Measurements from ENCODE around the gene OR6C70. TPM values are rescaled to one million over a fixed set of nuclear protein-coding genes. Genes with fewer than 3 reads are reported as not detected.
"Not testable (repeated sequence)": the region's sequence is repeated elsewhere in the genome, so short reads cannot be mapped to it uniquely, and the experiment has no call there.

The OR6C70 gene
- total and polyA plus RNA-seq, 4 donors = not detected

- TF ChIP-seq FOXA1 (IDR thresholded peaks at IDR 0.05) (no peak), RXRA (IDR thresholded peaks at IDR 0.05) (no peak), SP1 (IDR thresholded peaks at IDR 0.05) (no peak), HNF4A (conservative IDR thresholded peaks at IDR 0.05) (no peak), JUND (IDR thresholded peaks at IDR 0.05) (no peak), NR2F2 (IDR thresholded peaks at IDR 0.05) (no peak)
These were observed 2.1 kb downstream of the OR6C70 start (continued) for GRCh38 chr12:55467836-55468235.

- not testable (repeated sequence) for H3K4me1 ChIP-seq (ENCODE audit: control insufficient read depth in 4 of 4, insufficient read depth in 4 of 4, low read length in 3 of 4); H3K27me3 ChIP-seq (ENCODE audit: control insufficient read depth in 4 of 4, insufficient read depth in 4 of 4, low read length in 3 of 4)
- 92% methylated on average over 1 of the region's 1 CpG for WGBS
These were observed 5.0 kb downstream of the OR6C70 start for GRCh38 chr12:55464926-55465325.

GRCh38 chr12:55448825-55449224 is 21.1 kb downstream of the OR6C70 start:
- no peak for DNase-seq (ENCODE audit: low spot score)
- H3K36me3 ChIP-seq (ENCODE audit: control insufficient read depth in 4 of 4, insufficient read depth in 3 of 4, low read depth in 1 of 4, low read length in 3 of 4) = no peaks in the 10 kb centered on the region
- H3K27ac ChIP-seq (ENCODE audit: low read depth in 1 of 2, low read length in 2 of 2) = no peak overlapping the region

More at GRCh38 chr12:55464926-55465325, 5.0 kb downstream of the OR6C70 start:
- H3K27ac ChIP-seq (ENCODE audit: low read depth in 1 of 2, low read length in 2 of 2); H3K9ac ChIP-seq (ENCODE audit: low read depth in 1 of 2, low read length in 2 of 2); H3K4me3 ChIP-seq (ENCODE audit: low read depth in 1 of 3, low read length in 3 of 3); H3K36me3 ChIP-seq (ENCODE audit: control insufficient read depth in 4 of 4, insufficient read depth in 3 of 4, low read depth in 1 of 4, low read length in 3 of 4); DNase-seq (ENCODE audit: low spot score); H3K9me3 ChIP-seq (ENCODE audit: control insufficient read depth in 4 of 4, low read length in 3 of 4): not testable (repeated sequence)

GRCh38 chr12:55446326-55446725 is 23.6 kb downstream of the OR6C70 start:
- H3K27me3 ChIP-seq (ENCODE audit: control insufficient read depth in 4 of 4, insufficient read depth in 4 of 4, low read length in 3 of 4) = peaks cover 0 to 3% (median 0%) of the 10 kb centered on the region in 4 donors
- no peaks in the 10 kb centered on the region for H3K36me3 ChIP-seq (ENCODE audit: control insufficient read depth in 4 of 4, insufficient read depth in 3 of 4, low read depth in 1 of 4, low read length in 3 of 4)
- H3K9ac ChIP-seq (ENCODE audit: low read depth in 1 of 2, low read length in 2 of 2) = no peak overlapping the region
- H3K27ac ChIP-seq (ENCODE audit: low read depth in 1 of 2, low read length in 2 of 2) = no peak overlapping the region
- 73% methylated on average over 5 of the region's 5 CpGs for WGBS
- no peaks in the 10 kb centered on the region for H3K9me3 ChIP-seq (ENCODE audit: control insufficient read depth in 4 of 4, low read length in 3 of 4)
- no peak overlapping the region for H3K4me3 ChIP-seq (ENCODE audit: low read depth in 1 of 3, low read length in 3 of 3)
- DNase-seq (ENCODE audit: low spot score) = no peak
- H3K4me1 ChIP-seq (ENCODE audit: control insufficient read depth in 4 of 4, insufficient read depth in 4 of 4, low read length in 3 of 4) = no peaks in the 10 kb centered on the region
- TF ChIP-seq HNF4G (IDR thresholded peaks at IDR 0.05) (no peak), REST (IDR thresholded peaks at IDR 0.05) (no peak), CTCF (IDR thresholded peaks at IDR 0.05; ENCODE audit: low read depth, low read length, missing input control) (no peak), GABPA (IDR thresholded peaks at IDR 0.05 in 1 of 2, conservative IDR thresholded peaks at IDR 0.05 in 1 of 2) (no peak), HNF4A (conservative IDR thresholded peaks at IDR 0.05) (no peak), JUND (IDR thresholded peaks at IDR 0.05) (no peak), RAD21 (IDR thresholded peaks at IDR 0.05) (no peak), RXRA (IDR thresholded peaks at IDR 0.05) (no peak), FOXA1 (IDR thresholded peaks at IDR 0.05) (no peak), EGR1 (IDR thresholded peaks at IDR 0.05; ENCODE audit: low read depth in 2 of 2) (no peak), TAF1 (conservative IDR thresholded peaks at IDR 0.05) (no peak), YY1 (IDR thresholded peaks at IDR 0.05) (no peak), NR2F2 (IDR thresholded peaks at IDR 0.05) (no peak)

More at GRCh38 chr12:55448825-55449224, 21.1 kb downstream of the OR6C70 start:
- TF ChIP-seq HNF4A (conservative IDR thresholded peaks at IDR 0.05) (no peak), FOXA2 (IDR thresholded peaks at IDR 0.05) (no peak), CTCF (IDR thresholded peaks at IDR 0.05; ENCODE audit: low read depth, low read length, missing input control) (no peak), JUND (IDR thresholded peaks at IDR 0.05) (no peak), RAD21 (IDR thresholded peaks at IDR 0.05) (no peak), FOXA1 (IDR thresholded peaks at IDR 0.05) (no peak), HNF4G (IDR thresholded peaks at IDR 0.05) (no peak), EGR1 (IDR thresholded peaks at IDR 0.05; ENCODE audit: low read depth in 2 of 2) (no peak), NR2F2 (IDR thresholded peaks at IDR 0.05) (no peak)
- Histone ChIP-seq H3K4me3 (ENCODE audit: low read depth in 1 of 3, low read length in 3 of 3) (no peak overlapping the region), H3K9me3 (ENCODE audit: control insufficient read depth in 4 of 4, low read length in 3 of 4) (no peaks in the 10 kb centered on the region), H3K9ac (ENCODE audit: low read depth in 1 of 2, low read length in 2 of 2) (no peak overlapping the region), H3K27me3 (ENCODE audit: control insufficient read depth in 4 of 4, insufficient read depth in 4 of 4, low read length in 3 of 4) (peaks cover 0 to 3% (median 0%) of the 10 kb centered on the region in 4 donors), H3K4me1 (ENCODE audit: control insufficient read depth in 4 of 4, insufficient read depth in 4 of 4, low read length in 3 of 4) (no peaks in the 10 kb centered on the region)

Measured in liver (tissue), 9 donors.